K562 (cell line): ENCODE results near the gene UBXN11. TPM values are rescaled to one million over a fixed set of nuclear protein-coding genes. Genes with fewer than 3 reads are reported as not detected.
A peak's percentile ranks its signal among the peaks of the same experiment; 100 is the strongest.

Experiments used
- MAZ ChIP-seq, 2 experiments: fragments of 450-650 bp in 1 of 2; sonication (generic) in 1 of 2; formaldehyde crosslinking; IDR thresholded peaks in 1 of 2; conservative IDR thresholded peaks in 1 of 2; 2 replicates each; pipeline versions ENCODE4 v1.4.0 to v1.5.0; 2020; ENCODE audit warnings: mild to moderate bottlenecking in 1 of 2, missing genetic modification reagents in 1 of 2
- NBN ChIP-seq: fragments of 450-650 bp; IDR thresholded peaks from 2 replicates; pipeline ENCODE4 v1.6.1; 2016; ENCODE audit warnings: low read depth, mild to moderate bottlenecking
- SIN3B ChIP-seq: fragments of 450-650 bp; IDR thresholded peaks from 2 replicates; pipeline ENCODE4 v1.6.1; 2017; ENCODE audit warnings: low read depth, mild to moderate bottlenecking, moderate library complexity
- SMARCA4 ChIP-seq: fragments of 450-650 bp; IDR thresholded peaks from 2 replicates; pipeline ENCODE4 v1.6.1; 2016
- ZNF24 ChIP-seq: fragments of 450-650 bp; IDR thresholded peaks from 2 replicates; pipeline ENCODE4 v1.6.1; 2016
- ZNF695 ChIP-seq: fragments of 450-650 bp; formaldehyde crosslinking; IDR thresholded peaks from 2 replicates; pipeline ENCODE4 v1.4.0; 2020; ENCODE audit warnings: mild to moderate bottlenecking, moderate library complexity
- polyA plus RNA-seq, 8 experiments: library from polyadenylated mRNA; depleted of rRNA in 4 of 8; stranded (reverse) in 5 of 8; unstranded in 3 of 8; fragments of >200 nt; fragmentation: Nextera tagmentation in 2 of 8; fragmentation: Illumina TruSeq in 1 of 8; extraction: Ambion mirVana in 2 of 8; extraction: Trizol in 1 of 8; gene quantifications; 2 replicates each; pipeline versions ENCODE4 v1.2.1 to v1.2.3, GENCODE V29; 2011 to 2014; ENCODE audit warnings: inconsistent platforms in 1 of 8, missing spikeins in 1 of 8
- total RNA-seq, 7 experiments: library from RNA; depleted of rRNA in 6 of 7; stranded (reverse); fragments of >200 nt in 6 of 7; fragmentation: Illumina TruSeq in 2 of 7; extraction: Trizol in 2 of 7; gene quantifications; 2 replicates each; pipeline versions ENCODE4 v1.2.1 to v1.2.3, GENCODE V29; 2011 to 2021; ENCODE audit warnings: low replicate concordance in 1 of 7
- TF ChIP-seq, protein P1 (sequence below): fragments of 450-650 bp; IDR thresholded peaks from 2 replicates; pipeline ENCODE4 v1.6.1; 2016; ENCODE audit warnings: low read depth, mild to moderate bottlenecking, moderate library complexity
- TF ChIP-seq, protein P2 (sequence below): fragments of 250-450 bp; sonication (Bioruptor Pico); IDR thresholded peaks from 2 replicates; pipeline ENCODE4 v1.5.0; 2021; ENCODE audit warnings: mild to moderate bottlenecking, moderate library complexity
- TF ChIP-seq, protein P3 (sequence below), 2 experiments: fragments of 450-650 bp; formaldehyde crosslinking in 1 of 2; IDR thresholded peaks; 2 replicates each; pipeline versions ENCODE4 v1.4.0 to v1.6.1; 2014 to 2020; ENCODE audit warnings: mild to moderate bottlenecking in 2 of 2, borderline replicate concordance in 1 of 2, low read depth in 1 of 2
- TF ChIP-seq, protein P4 (sequence below), 3 experiments: IDR thresholded peaks in 2 of 3; conservative IDR thresholded peaks in 1 of 3; 2 replicates each; pipeline ENCODE4 v1.5.1; 2011 to 2012; ENCODE audit warnings: low read length in 3 of 3, mild to moderate bottlenecking in 3 of 3, control low read depth in 2 of 3, improper control_type of control experiment in 1 of 3, inconsistent platforms in 1 of 3, low read depth in 1 of 3, mixed read lengths in 1 of 3, moderate library complexity in 1 of 3; ENCODE audit not compliant: insufficient read depth in 2 of 3

The UBXN11 gene
- total and polyA plus RNA-seq, 9 of the 15 experiments (the other 6 are each of a cell fraction or from before 2014, with no cell fraction given), result 0.48 to 34.3 (median 11.3) TPM

DNA sequence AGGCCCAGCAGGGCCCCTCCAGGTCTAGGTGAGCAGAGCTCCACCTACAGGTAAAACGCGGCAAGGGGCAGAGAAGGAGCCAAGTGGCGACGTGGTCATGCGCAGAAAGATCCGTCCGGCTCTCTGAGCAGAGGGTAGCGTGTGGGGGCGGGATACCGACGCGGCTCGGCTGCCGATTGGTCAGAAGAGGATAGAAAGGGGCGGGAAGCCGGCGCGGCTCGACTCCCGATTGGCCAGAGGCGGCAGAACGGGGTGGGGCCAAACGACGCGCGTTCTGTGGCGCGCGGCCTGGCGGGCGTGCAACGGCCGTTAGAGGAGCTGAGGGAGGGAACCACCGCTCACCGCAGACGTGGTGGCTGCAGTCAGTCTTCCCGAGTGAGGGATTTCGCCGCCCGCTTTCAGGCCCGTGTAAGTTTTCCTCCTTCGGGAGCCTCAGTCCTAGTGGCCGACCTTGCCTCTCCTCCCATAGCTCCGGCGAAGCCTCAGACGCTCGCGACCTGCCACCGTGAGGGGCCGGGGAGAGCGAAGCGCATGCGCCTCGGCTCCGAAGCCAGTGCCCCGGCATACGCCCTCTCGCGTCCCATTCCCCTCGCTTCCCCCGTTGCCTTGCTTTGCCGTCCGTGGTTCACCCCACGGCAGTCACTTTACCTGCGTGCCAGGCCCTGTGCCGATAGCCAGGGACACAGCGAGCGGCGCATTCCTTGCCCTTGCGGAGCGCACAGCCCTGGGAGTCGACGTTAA is 72.4 kb downstream of the UBXN11 start, which contains the start of gene CEP85 (continued):
- TF ChIP-seq SMARCA4 (peak; percentile 54; the same call in 1 of the 2 replicates), MAZ (CRISPR knock-in tag; conservative IDR thresholded peaks at IDR 0.05 in 1 of 2, IDR thresholded peaks at IDR 0.05 in 1 of 2) (peak; percentile 84 to 98), NBN (peak; percentile 59; the same call in 1 of the 2 replicates), ZNF695 (CRISPR knock-in tag) (0 out of 2 replicates have a peak, but pooled peaks have one; percentile 7), ZNF24 (0 out of 2 replicates have a peak, but pooled peaks have one; percentile 9), SIN3B (peak; percentile 59; the same call in 1 of the 2 replicates)
- TF ChIP-seq, protein P1, sequence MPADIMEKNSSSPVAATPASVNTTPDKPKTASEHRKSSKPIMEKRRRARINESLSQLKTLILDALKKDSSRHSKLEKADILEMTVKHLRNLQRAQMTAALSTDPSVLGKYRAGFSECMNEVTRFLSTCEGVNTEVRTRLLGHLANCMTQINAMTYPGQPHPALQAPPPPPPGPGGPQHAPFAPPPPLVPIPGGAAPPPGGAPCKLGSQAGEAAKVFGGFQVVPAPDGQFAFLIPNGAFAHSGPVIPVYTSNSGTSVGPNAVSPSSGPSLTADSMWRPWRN, result peak; percentile 68
- TF ChIP-seq, protein P2, sequence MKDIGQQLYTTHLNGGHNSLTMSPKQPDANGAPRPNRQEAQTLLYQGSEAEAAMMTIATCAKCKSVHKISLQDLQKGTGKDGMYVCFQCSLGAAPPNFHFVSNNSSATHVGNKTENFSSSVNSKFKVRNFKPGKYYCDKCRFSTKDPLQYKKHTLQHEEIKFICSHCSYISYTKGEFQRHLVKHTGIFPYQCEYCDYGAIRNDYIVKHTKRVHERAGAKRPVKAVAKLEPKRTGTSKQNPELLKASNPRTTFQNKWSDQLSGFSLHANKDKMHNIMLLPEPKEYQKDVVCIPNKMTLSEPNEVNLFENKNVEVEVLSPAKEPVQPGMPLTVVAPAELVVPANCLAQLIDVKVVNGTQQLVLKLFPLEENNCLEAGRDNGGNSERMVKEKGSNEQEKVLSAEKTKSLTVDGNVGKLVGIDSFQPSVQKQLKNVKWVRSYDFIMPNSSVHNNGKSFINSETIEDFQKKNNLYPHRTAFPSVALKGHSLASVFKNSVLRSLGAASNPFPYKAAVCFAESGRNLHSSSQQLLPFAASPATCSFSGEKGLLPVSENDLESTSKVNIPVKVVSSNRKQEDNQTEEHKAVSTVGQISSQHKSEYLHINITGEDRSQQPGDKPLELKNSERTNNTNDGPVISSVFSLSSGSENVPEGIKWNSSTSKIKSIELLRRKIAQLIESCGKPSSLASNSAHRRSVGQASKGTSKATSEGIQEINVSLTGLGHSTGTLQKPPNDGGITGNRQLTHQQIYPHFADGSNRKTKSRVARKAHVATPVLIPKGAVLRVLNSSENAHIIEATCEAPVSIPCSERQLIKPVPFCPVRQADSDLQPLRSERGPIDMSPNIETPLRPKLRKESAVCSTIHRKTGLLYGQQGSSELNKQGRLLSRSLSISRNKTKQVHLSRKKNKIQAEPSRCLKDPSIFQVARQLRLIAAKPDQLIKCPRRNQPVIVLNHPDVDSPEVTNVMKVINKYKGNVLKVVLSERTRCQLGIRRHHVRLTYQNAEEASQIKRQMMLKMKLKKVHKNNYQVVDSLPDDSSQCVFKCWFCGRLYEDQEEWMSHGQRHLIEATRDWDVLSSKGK (CRISPR knock-in tag), result no peak
- TF ChIP-seq, protein P3, sequence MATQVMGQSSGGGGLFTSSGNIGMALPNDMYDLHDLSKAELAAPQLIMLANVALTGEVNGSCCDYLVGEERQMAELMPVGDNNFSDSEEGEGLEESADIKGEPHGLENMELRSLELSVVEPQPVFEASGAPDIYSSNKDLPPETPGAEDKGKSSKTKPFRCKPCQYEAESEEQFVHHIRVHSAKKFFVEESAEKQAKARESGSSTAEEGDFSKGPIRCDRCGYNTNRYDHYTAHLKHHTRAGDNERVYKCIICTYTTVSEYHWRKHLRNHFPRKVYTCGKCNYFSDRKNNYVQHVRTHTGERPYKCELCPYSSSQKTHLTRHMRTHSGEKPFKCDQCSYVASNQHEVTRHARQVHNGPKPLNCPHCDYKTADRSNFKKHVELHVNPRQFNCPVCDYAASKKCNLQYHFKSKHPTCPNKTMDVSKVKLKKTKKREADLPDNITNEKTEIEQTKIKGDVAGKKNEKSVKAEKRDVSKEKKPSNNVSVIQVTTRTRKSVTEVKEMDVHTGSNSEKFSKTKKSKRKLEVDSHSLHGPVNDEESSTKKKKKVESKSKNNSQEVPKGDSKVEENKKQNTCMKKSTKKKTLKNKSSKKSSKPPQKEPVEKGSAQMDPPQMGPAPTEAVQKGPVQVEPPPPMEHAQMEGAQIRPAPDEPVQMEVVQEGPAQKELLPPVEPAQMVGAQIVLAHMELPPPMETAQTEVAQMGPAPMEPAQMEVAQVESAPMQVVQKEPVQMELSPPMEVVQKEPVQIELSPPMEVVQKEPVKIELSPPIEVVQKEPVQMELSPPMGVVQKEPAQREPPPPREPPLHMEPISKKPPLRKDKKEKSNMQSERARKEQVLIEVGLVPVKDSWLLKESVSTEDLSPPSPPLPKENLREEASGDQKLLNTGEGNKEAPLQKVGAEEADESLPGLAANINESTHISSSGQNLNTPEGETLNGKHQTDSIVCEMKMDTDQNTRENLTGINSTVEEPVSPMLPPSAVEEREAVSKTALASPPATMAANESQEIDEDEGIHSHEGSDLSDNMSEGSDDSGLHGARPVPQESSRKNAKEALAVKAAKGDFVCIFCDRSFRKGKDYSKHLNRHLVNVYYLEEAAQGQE (IDR thresholded peaks at IDR 0.05; ENCODE audit: borderline replicate concordance), result peak; percentile 84
- TF ChIP-seq, protein P3 (CRISPR knock-in tag; IDR thresholded peaks at IDR 0.05; ENCODE audit: low read depth), result peak; percentile 84
- TF ChIP-seq, protein P4, sequence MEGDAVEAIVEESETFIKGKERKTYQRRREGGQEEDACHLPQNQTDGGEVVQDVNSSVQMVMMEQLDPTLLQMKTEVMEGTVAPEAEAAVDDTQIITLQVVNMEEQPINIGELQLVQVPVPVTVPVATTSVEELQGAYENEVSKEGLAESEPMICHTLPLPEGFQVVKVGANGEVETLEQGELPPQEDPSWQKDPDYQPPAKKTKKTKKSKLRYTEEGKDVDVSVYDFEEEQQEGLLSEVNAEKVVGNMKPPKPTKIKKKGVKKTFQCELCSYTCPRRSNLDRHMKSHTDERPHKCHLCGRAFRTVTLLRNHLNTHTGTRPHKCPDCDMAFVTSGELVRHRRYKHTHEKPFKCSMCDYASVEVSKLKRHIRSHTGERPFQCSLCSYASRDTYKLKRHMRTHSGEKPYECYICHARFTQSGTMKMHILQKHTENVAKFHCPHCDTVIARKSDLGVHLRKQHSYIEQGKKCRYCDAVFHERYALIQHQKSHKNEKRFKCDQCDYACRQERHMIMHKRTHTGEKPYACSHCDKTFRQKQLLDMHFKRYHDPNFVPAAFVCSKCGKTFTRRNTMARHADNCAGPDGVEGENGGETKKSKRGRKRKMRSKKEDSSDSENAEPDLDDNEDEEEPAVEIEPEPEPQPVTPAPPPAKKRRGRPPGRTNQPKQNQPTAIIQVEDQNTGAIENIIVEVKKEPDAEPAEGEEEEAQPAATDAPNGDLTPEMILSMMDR (IDR thresholded peaks at IDR 0.05 in 2 of 3, conservative IDR thresholded peaks at IDR 0.05 in 1 of 3; ENCODE audit: insufficient read depth in 2 of 3, low read depth in 1 of 3, low read length in 3 of 3), result peak; percentile 96 to 99 (median 98)
